Measurements from ENCODE around the gene SUGP1. TPM values are rescaled to one million over a fixed set of nuclear protein-coding genes. Genes with fewer than 3 reads are reported as not detected.

SUGP1 gene
- total RNA-seq, 4 donors from 2014 or later = 16.1 to 40.2 (median 39.0) TPM

- no peak for DNase-seq (ENCODE audit: low spot score in 2 of 2)
- intact Hi-C loops (cut with DNase I; ENCODE audit: low total_unique reads) = no loop called here
- WGBS, 2 donors = 89 to 90% methylated on average over 6 to 11 of the region's 11 CpGs
- TF ChIP-seq CTCF (IDR thresholded peaks at IDR 0.05) = no peak
- no peak overlapping the region for H3K4me3 ChIP-seq (ENCODE audit: low read depth, poor library complexity, severe bottlenecking)
Measured at GRCh38 chr19:19345970-19346369, 25.7 kb upstream of the SUGP1 start.

- no peak overlapping the region for H3K4me3 ChIP-seq (ENCODE audit: low read depth, poor library complexity, severe bottlenecking)
- DNase-seq (ENCODE audit: low spot score in 2 of 2) = no peak
- TF ChIP-seq POLR2A (IDR thresholded peaks at IDR 0.05) = no peak
- TF ChIP-seq CTCF (IDR thresholded peaks at IDR 0.05) = no peak
- intact Hi-C loops (cut with DNase I; ENCODE audit: low total_unique reads) = no loop called here
- 76 to 89% methylated on average over 14 to 21 of the region's 21 CpGs for WGBS, 2 donors
Measured at GRCh38 chr19:19345232-19345631, 24.9 kb upstream of the SUGP1 start.

DNA sequence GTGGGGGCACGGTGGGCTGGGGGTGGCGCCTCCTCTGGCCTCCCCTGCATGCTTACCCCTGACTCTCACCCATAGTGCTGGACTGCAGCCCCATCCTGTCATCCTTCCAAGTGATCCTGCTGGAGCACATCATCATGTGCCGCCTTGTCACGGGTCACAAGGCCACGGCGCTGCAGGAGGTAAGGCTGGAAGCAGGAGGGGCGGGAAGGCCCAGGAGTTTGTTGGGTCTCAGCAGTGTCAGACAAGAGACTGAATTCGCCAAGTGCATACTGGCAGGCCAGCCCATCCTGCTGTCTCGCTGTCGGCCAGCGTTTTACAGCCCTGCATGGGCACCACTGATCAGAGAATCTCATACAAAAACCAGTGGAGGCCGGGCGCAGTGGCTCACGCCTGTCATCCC is 23.5 kb upstream of the SUGP1 start:
- DNase-seq (ENCODE audit: low spot score in 2 of 2) = no peak
- H3K4me3 ChIP-seq (ENCODE audit: low read depth, poor library complexity, severe bottlenecking) = no peak overlapping the region
- TF ChIP-seq POLR2A (IDR thresholded peaks at IDR 0.05) (no peak), CTCF (IDR thresholded peaks at IDR 0.05) (no peak)
- intact Hi-C loops (cut with DNase I; ENCODE audit: low total_unique reads) = loop anchor here (5.0 kb wide), 1 partner anchor 196 kb away; no protein-coding TSS in a partner anchor
- 93% methylated on average over 14 of the region's 14 CpGs for WGBS, 2 donors

DNA sequence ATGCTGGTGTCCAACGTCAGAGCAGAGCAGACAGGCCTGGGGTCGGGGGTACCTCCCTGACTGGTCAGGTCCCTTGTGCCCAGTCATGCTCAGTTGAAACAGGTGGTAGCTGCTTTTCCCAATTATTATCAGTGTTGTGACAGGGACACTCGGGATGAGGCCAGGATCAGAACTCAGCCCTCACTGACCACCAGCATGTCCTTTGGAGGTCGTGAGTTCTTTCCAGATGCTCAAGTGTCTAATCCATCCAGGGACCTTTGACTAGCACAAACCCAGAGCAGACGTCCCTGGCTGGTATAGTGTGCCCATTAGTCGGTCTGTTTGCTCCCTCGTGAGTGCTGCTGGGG is 22.7 kb upstream of the SUGP1 start:
- intact Hi-C loops (cut with DNase I; ENCODE audit: low total_unique reads) = loop anchor here (5.0 kb wide), 1 partner anchor 196 kb away; no protein-coding TSS in a partner anchor
- no peak overlapping the region for H3K4me3 ChIP-seq (ENCODE audit: low read depth, poor library complexity, severe bottlenecking)
- 67 to 86% methylated on average over 7 of the region's 7 CpGs for WGBS, 2 donors
- DNase-seq (ENCODE audit: low spot score in 2 of 2) = no peak
- no peak for TF ChIP-seq CTCF (IDR thresholded peaks at IDR 0.05)
- TF ChIP-seq POLR2A (IDR thresholded peaks at IDR 0.05) = no peak

GRCh38 chr19:19342086-19343015 is 22.0 kb upstream of the SUGP1 start:
- TF ChIP-seq CTCF (IDR thresholded peaks at IDR 0.05) = no peak
- no peak for TF ChIP-seq POLR2A (IDR thresholded peaks at IDR 0.05)
- 63 to 81% methylated on average over 18 of the region's 28 CpGs for WGBS, 2 donors
- no peak for DNase-seq (ENCODE audit: low spot score in 2 of 2)

More at GRCh38 chr19:19342086-19343015, 22.0 kb upstream of the SUGP1 start:
- intact Hi-C loops (cut with DNase I; ENCODE audit: low total_unique reads) = loop anchor here (5.0 kb wide), 1 partner anchor 195 kb away; no protein-coding TSS in a partner anchor
- H3K4me3 ChIP-seq (ENCODE audit: low read depth, poor library complexity, severe bottlenecking) = no peak overlapping the region
